ACC112 (cell line): ENCODE results near the gene FUT9.
"Not testable (repeated sequence)": the region's sequence is repeated elsewhere in the genome, so short reads cannot be mapped to it uniquely, and the experiment has no call there.

Experiments used
- H2AFZ ChIP-seq: fragments of 200-600 bp; sonication (generic); one replicate; pipeline ENCODE4 v1.6.0; 2017; ENCODE audit warnings: antibody characterized with exemption, low read length; ENCODE audit not compliant: unreplicated experiment
- H3K27ac ChIP-seq: fragments of 200-600 bp; sonication (generic); 2 replicates; pipeline ENCODE4 v1.5.1; 2014; ENCODE audit warnings: low read depth, mild to moderate bottlenecking, antibody characterized with exemption, low read length, moderate library complexity
- H3K27me3 ChIP-seq: fragments of 200-600 bp; sonication (generic); 2 replicates; pipeline ENCODE4 v1.6.1; 2014; ENCODE audit warnings: mild to moderate bottlenecking, antibody characterized with exemption, low read length, moderate library complexity, mixed read lengths; ENCODE audit not compliant: insufficient read depth
- H3K36me3 ChIP-seq: fragments of 200-600 bp; sonication (generic); 2 replicates; pipeline ENCODE4 v1.6.1; 2016; ENCODE audit warnings: mild to moderate bottlenecking, antibody characterized with exemption, low read length, moderate library complexity, mixed read lengths; ENCODE audit not compliant: insufficient read depth
- H3K4me1 ChIP-seq: fragments of 200-600 bp; sonication (generic); one replicate; pipeline ENCODE4 v1.6.1; 2016; ENCODE audit warnings: low read length, mixed read lengths; ENCODE audit not compliant: insufficient read depth, unreplicated experiment, control insufficient read depth
- H3K4me3 ChIP-seq: fragments of 200-600 bp; sonication (generic); 2 replicates; pipeline ENCODE4 v1.5.1; 2014; ENCODE audit warnings: mild to moderate bottlenecking, low read depth, low read length
- H3K79me2 ChIP-seq: fragments of 200-600 bp; sonication (generic); one replicate; pipeline ENCODE4 v1.6.0; 2016; ENCODE audit warnings: low read length; ENCODE audit not compliant: control insufficient read depth, unreplicated experiment, insufficient read depth

Gene FUT9

DNA sequence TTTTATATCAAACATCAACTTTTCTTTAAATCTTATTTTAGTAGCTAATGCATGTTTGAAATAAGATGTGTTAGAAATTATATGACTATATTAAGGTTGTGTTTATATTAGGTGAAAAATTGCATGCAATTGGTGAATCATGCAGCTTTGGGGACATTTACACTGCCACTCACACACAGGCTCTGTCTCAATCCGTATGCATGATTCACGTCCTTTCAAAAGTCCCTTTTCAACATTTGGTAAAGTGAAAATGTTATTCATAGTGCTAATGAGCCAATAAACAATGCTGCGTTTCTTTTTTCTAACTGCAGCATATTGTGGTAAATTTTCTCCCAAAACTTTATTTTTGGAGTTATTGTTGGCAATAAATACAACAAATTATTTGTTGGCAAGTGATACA lies 198.0 kb downstream of the FUT9 start:
- Histone ChIP-seq H3K4me1 (no peaks in the 10 kb centered on the region), H3K27me3 (no peaks in the 10 kb centered on the region), H2AFZ (no peak overlapping the region), H3K36me3 (no peaks in the 10 kb centered on the region), H3K79me2 (no peaks in the 10 kb centered on the region), H3K27ac (no peak overlapping the region), H3K4me3 (no peak overlapping the region)

DNA sequence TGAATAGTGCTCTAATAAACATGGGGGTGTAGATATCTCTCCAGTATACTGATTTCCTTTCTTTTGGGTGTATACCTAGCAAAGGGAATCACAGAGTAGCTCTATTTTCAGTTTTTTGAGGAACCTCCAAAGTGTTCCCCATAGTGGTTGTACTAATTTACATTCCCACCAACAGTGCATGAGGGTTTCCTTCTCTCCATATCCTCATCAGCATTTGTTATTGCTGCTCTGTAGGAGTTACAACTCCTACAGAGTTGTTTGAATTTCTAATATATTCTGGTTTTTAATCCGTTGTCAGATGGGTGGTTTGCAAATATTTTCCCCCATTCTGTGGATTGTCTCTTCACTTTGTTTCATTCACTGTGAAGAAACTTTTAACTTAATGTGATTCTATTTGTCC lies 207.9 kb downstream of the FUT9 start:
- Histone ChIP-seq H3K4me3 (no peak overlapping the region), H3K36me3 (no peaks in the 10 kb centered on the region), H3K27me3 (no peaks in the 10 kb centered on the region), H3K4me1 (no peaks in the 10 kb centered on the region), H3K27ac (no peak overlapping the region), H3K79me2 (no peaks in the 10 kb centered on the region), H2AFZ (no peak overlapping the region)

DNA sequence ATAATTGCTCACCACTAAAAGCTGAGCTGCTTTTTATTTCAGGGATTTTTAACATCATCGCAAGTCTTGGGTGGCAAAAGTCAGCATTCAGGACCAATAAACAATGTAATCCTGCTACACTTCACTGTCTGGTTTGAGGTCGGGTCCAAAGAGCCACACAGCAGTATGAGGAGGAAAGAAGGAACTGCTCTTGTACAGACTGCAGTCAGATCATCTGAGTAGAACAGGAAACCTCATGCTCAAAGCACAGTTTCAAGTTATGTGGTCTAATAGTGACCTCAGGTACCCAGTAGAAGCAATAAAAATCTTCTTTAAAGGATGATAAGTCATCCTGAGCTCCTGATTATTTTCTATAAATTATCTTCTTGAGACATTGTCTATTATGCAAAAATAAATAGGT lies 211.4 kb downstream of the FUT9 start:
- Histone ChIP-seq H3K4me3 (no peak overlapping the region), H2AFZ (no peak overlapping the region), H3K79me2 (no peaks in the 10 kb centered on the region), H3K36me3 (no peaks in the 10 kb centered on the region), H3K27ac (no peak overlapping the region), H3K27me3 (no peaks in the 10 kb centered on the region), H3K4me1 (no peaks in the 10 kb centered on the region)

DNA sequence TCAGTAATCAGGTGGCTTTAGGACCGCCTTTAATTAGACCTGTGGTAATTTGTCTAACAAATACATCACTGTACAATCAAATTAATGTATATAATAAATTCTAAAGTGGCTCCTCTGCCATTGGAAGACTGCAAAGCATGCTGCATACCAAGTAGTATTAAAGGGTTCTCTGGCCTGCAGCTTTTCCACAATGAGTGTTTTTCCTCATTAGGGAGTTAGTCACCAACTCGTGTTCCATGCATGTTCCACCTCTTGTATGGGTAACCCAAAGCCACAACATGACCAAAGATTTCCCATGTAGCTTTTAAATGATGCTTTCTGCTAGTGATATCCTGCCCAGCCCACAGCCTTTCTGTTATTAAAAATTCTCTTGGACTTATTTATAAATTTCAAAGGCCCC lies 218.7 kb downstream of the FUT9 start:
- H3K4me3 ChIP-seq, result no peak overlapping the region
- H3K36me3 ChIP-seq, result no peaks in the 10 kb centered on the region
- H2AFZ ChIP-seq, result no peak overlapping the region
- no peak overlapping the region for H3K27ac ChIP-seq
- H3K4me1 ChIP-seq, result no peaks in the 10 kb centered on the region
- H3K79me2 ChIP-seq, result no peaks in the 10 kb centered on the region
- no peaks in the 10 kb centered on the region for H3K27me3 ChIP-seq

DNA sequence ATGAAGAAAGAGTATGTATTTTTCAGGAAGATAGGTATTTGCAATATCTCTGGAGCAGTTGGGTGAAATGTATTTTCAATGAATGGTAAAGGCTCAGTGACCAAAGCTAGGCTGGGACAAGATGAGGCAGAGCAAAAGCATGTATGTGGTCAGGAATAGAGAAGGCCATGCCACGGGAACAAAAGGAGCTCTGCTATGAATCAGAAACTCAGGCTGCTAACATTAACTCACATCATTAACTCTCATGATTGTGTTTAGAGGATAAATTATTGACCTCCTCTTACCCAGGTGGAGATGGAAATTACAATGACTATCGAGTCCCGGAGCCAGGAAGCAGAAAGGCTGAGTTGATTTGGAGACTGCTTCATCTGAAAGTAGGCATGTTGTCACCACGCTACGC lies 220.2 kb downstream of the FUT9 start:
- no peaks in the 10 kb centered on the region for H3K27me3 ChIP-seq
- no peak overlapping the region for H3K4me3 ChIP-seq
- no peaks in the 10 kb centered on the region for H3K79me2 ChIP-seq
- H2AFZ ChIP-seq, result no peak overlapping the region
- H3K27ac ChIP-seq, result no peak overlapping the region
- no peaks in the 10 kb centered on the region for H3K36me3 ChIP-seq
- no peaks in the 10 kb centered on the region for H3K4me1 ChIP-seq

DNA sequence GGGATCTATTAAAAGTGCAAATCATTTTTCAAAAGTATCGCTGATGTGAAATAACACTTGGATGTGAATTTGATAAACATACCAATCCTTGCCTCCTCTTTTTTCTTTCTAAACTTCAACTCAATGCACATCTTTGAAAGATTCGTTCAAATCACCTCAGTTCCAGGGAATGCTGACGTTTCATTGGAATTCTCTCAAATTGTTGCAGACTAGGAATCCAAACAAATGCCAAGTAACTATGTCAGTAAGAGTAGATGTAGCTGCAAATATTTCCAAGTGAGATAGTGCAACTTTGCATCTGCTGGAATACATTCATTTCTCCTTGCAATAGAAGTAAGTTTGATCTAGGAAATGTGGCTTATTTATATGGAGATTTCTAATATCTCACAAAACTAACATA lies 220.7 kb downstream of the FUT9 start:
- Histone ChIP-seq H2AFZ (no peak overlapping the region), H3K27ac (no peak overlapping the region), H3K27me3 (no peaks in the 10 kb centered on the region), H3K36me3 (no peaks in the 10 kb centered on the region), H3K79me2 (no peaks in the 10 kb centered on the region), H3K4me3 (no peak overlapping the region), H3K4me1 (no peaks in the 10 kb centered on the region)

DNA sequence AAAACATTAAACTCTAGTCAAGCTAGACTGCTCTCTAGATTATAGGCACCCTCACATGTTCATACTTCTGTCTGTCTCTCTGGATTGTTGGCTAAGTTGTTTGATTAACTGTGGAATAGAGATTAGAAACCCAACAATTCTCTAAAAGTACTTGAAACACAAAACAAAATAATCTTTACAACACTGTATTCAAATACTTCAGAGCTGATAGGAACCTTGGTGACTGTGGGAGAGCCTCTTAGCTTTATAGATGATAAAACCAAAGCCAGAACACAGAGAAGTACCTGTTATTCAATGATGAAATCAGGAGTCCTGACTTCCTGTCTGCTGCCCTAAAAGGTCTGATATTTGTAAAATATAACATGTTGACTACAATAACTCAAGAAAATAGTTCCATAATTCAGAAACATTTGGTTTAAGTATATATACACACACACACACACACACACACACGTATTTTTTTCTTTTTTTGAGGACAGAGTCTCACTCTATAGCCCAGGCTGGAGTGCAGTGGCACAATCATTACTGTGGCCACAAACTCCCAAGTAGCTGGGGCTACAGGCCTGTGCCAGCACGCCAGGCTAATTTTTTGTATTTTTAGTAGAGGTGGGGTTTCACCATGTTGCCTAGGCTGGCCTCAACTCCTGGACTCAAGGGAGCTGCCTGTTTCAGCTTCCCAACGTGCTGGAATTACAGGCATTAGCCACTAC lies 222.0 kb downstream of the FUT9 start:
- H2AFZ ChIP-seq, result no peak overlapping the region
- no peaks in the 10 kb centered on the region for H3K79me2 ChIP-seq
- H3K36me3 ChIP-seq, result no peaks in the 10 kb centered on the region
- H3K27me3 ChIP-seq, result no peaks in the 10 kb centered on the region
- no peak overlapping the region for H3K4me3 ChIP-seq
- no peaks in the 10 kb centered on the region for H3K4me1 ChIP-seq
- no peak overlapping the region for H3K27ac ChIP-seq

DNA sequence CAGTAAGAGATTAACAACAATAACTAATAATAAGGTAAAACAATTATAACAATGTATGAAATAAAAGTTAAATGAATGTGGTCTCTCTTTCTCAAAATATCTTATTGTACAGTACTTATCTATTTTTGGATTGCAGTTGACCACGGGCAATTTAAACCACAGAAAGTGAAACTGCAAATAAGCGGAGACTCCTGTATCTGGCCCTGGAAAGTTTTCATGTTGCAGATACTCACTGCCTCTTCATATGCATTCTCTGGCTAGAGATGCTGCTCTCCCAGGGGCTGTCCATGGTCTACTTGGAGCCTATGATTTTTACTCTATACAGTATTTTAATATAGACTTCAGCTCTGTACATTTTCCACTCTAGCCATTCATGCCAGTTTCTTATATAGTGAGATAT lies 230.8 kb downstream of the FUT9 start:
- no peaks in the 10 kb centered on the region for H3K27me3 ChIP-seq
- H3K79me2 ChIP-seq, result no peaks in the 10 kb centered on the region
- no peak overlapping the region for H3K4me3 ChIP-seq
- H3K36me3 ChIP-seq, result no peaks in the 10 kb centered on the region
- H3K4me1 ChIP-seq, result no peaks in the 10 kb centered on the region
- H3K27ac ChIP-seq, result no peak overlapping the region
- H2AFZ ChIP-seq, result no peak overlapping the region

DNA sequence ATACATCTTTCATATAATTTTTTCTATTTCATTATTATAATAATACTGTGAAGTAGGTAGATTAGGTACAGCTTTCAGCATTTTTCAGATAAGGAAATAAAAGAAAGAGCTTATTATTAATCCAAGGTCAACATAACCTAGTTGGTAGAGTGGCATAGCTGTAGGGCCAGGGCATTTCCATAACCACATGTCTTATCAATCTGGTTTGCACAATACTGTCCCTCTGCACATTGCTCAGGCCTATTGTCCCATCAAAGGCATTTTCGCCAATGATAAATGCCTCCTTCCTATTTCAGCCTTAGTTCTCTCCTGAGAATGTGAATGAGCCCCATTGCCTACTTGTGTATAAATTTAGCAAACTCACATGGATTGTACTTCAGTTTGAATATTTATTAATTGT lies 234.0 kb downstream of the FUT9 start:
- Histone ChIP-seq H2AFZ (no peak overlapping the region), H3K79me2 (no peaks in the 10 kb centered on the region), H3K27ac (no peak overlapping the region), H3K4me3 (no peak overlapping the region), H3K4me1 (no peaks in the 10 kb centered on the region), H3K36me3 (no peaks in the 10 kb centered on the region), H3K27me3 (no peaks in the 10 kb centered on the region)

DNA sequence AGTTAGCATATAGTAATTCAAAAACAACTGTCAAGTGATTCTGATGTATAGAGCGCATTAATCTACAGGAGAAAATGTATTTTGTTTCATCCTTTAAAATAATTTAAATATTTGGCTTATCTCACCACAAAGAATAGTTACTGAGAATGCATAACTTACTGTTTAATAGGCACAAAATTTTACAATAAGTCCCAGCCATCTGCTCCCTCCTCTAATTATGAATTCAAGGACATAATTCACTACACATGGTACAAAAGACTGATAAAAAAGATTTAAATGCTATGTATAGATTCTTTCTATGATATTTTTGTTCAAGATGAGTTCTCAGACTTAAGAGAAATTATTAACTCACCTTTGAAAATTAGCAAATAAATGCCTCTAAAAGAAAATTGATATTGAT lies 242.0 kb downstream of the FUT9 start:
- H3K4me3 ChIP-seq, result no peak overlapping the region
- no peak overlapping the region for H3K27ac ChIP-seq
- H3K27me3 ChIP-seq, result no peaks in the 10 kb centered on the region
- no peaks in the 10 kb centered on the region for H3K36me3 ChIP-seq
- no peak overlapping the region for H2AFZ ChIP-seq
- H3K79me2 ChIP-seq, result no peaks in the 10 kb centered on the region
- H3K4me1 ChIP-seq, result no peaks in the 10 kb centered on the region

DNA sequence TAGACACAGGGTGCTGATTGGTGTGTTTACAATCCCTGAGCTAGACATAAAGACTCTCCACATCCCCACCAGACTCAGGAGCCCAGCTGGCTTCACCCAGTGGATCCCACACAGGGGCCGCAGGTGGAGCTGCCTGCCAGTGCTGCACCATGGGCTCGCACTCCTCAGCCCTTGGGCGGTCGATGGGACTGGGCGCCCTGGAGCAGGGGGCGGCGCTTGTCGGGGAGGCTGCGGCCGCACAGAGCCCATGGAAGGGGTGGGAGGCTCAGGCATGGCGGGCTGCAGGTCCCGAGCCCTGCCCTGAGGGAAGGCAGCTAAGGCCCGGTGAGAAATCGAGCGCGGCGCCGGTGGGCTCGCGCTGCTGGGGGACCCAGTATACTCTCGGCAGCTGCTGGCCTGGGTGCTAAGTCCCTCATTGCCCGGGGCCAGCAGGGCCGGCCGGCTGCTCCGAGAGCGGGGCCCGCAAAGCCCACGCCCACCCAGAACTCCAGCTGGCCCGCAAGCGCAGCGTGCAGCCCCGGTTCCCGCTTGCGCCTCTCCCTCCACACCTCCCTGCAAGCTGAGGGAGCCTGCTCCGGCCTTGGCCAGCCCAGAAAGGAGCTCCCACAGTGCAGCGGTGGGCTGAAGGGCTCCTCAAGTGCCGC lies 245.1 kb downstream of the FUT9 start:
- H3K4me1 ChIP-seq, H3K4me3 ChIP-seq, H3K27me3 ChIP-seq, H3K27ac ChIP-seq, H2AFZ ChIP-seq, H3K79me2 ChIP-seq, H3K36me3 ChIP-seq: not testable (repeated sequence)
